ENCODE measurements around the gene PTAFR.

GRCh38 chr1:28148880-28149195 lies 27.7 kb downstream of the PTAFR start:
- TF ChIP-seq POLR2A (IDR thresholded peaks at IDR 0.05) (no peak), POLR2AphosphoS5 (IDR thresholded peaks at IDR 0.05; ENCODE audit: insufficient read depth in 1 of 2, low read depth in 1 of 2) (no peak), CTCF (IDR thresholded peaks at IDR 0.05) (no peak)
